ENCODE measurements around the gene RPL36A. TPM values are rescaled to one million over a fixed set of nuclear protein-coding genes. Genes with fewer than 3 reads are reported as not detected.

The RPL36A gene
- total and polyA plus RNA-seq, 12 donors, result 30.8 to 2,119 (median 57.0) TPM

DNA sequence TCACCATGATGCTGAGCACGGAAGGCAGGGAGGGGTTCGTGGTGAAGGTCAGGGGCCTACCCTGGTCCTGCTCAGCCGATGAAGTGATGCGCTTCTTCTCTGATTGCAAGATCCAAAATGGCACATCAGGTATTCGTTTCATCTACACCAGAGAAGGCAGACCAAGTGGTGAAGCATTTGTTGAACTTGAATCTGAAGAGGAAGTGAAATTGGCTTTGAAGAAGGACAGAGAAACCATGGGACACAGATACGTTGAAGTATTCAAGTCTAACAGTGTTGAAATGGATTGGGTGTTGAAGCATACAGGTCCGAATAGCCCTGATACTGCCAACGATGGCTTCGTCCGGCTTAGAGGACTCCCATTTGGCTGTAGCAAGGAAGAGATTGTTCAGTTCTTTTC lies 21.2 kb downstream of the RPL36A start:
- ATAC-seq, result no peak
- Histone ChIP-seq H3K9me3 (no peaks in the 10 kb centered on the region), H3K27me3 (peaks cover 0 to 13% (median 0%) of the 10 kb centered on the region in 7 donors), H3K4me3 (no peak overlapping the region), H3K4me1 (peaks cover 0 to 52% (median 32%) of the 10 kb centered on the region in 9 donors), H3K36me3 (peaks cover 0 to 30% (median 0%) of the 10 kb centered on the region in 9 donors), H3K27ac (no peak overlapping the region)
- TF ChIP-seq, protein P1, sequence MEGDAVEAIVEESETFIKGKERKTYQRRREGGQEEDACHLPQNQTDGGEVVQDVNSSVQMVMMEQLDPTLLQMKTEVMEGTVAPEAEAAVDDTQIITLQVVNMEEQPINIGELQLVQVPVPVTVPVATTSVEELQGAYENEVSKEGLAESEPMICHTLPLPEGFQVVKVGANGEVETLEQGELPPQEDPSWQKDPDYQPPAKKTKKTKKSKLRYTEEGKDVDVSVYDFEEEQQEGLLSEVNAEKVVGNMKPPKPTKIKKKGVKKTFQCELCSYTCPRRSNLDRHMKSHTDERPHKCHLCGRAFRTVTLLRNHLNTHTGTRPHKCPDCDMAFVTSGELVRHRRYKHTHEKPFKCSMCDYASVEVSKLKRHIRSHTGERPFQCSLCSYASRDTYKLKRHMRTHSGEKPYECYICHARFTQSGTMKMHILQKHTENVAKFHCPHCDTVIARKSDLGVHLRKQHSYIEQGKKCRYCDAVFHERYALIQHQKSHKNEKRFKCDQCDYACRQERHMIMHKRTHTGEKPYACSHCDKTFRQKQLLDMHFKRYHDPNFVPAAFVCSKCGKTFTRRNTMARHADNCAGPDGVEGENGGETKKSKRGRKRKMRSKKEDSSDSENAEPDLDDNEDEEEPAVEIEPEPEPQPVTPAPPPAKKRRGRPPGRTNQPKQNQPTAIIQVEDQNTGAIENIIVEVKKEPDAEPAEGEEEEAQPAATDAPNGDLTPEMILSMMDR (IDR thresholded peaks at IDR 0.05), result no peak
- 59 to 68% methylated on average over 10 of the region's 10 CpGs for WGBS, 2 donors
- no peak for DNase-seq
- intact Hi-C loops (cut with DNase I), result loop anchor here in 3 of 10 donors (5.0 to 10.0 kb wide), 2 partner anchors 140 to 143 kb away; partner anchors contain the start of gene ARMCX1 (in 3 of the 3)

DNA sequence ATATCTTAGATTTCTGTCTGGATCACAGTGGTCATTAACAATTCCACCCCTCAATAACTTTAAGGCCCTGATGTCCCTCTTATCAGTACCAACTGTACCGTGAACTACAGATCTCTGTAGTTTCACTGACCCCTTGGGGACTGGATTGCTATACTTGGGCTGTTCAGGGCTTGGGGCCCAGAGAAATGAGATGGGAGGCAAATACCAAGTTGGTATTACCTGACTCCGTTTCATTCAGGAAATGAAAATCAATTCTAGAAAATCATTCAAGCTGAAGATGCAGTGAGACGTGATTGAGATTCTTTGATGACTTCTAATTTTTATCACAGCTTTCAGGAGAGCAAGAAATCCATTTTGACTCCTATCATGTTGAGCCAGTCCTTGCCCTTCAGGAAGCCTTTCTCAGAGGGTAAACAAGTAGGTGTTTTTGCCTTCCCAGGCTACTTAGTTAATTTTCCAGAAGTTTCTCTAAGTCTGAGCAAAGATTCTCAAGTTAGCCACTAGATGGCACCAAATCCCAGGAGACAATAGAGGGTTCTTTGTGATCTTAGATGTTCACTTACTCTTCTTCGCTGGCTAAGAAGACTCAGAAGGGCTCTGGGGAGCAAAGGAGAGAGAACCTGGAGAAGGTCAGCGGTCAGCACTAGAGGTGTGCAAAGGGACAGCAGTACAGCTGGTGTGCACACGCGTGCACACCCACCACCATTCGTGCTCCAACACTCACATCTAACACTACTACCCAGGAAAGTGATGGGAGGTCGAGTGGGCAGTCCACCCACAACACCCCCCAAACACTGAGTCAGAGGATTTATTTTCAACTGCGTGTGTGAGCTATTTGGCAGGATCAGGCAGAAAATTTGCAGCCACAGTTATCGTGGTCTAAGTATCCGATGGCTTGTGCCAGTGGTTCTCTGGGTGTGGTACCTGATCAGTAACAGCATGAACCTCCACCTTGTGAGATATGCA lies 24.7 kb downstream of the RPL36A start:
- Histone ChIP-seq H3K4me3 (no peak overlapping the region), H3K9me3 (no peaks in the 10 kb centered on the region), H3K27ac (peak overlapping the region in 7 of 10 donors; percentile 6 to 75 (median 66)), H3K4me1 (peaks cover 0 to 50% (median 18%) of the 10 kb centered on the region in 9 donors), H3K36me3 (peaks cover 0 to 32% (median 0%) of the 10 kb centered on the region in 9 donors), H3K27me3 (peaks cover 0 to 45% (median 0%) of the 10 kb centered on the region in 7 donors)
- intact Hi-C loops (cut with DNase I), result loop anchor here in 7 of 10 donors (2.0 to 10.0 kb wide), 6 partner anchors 137 to 1762 kb away; partner anchors contain the start of gene ARMCX1 (in 4 of the 7)
- ATAC-seq (peak in 5 of 8 donors; percentile 19 to 50 (median 31)), DNase-seq (peak in 1 of 2 donors; percentile 24)
- WGBS, 2 donors, result 29 to 37% methylated on average over 12 of the region's 12 CpGs
- TF ChIP-seq, protein P1 (IDR thresholded peaks at IDR 0.05), result peak; percentile 55 to 85 (median 68)

DNA sequence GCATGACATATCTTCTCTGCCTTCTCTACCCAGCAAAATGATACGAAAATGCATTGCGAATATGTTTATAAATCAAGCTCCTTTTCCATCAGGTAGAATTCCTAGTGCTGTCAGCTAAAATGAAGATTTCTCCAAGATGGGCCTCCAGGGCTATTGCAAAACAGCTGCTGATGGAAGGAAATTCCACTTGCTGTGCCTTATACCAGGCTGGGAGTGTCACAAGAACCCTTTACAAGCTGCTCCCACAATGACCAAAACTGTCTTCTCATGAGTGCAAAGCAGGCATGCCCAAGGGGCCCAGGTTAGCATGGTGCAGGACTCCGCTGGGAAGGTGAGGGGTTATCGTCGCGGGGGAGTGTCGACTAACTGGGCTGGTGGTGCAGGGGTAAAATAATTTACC lies 25.9 kb downstream of the RPL36A start:
- Histone ChIP-seq H3K27me3 (peaks cover 0 to 49% (median 0%) of the 10 kb centered on the region in 7 donors), H3K27ac (peak overlapping the region in 1 of 10 donors; percentile 97), H3K4me1 (peaks cover 0 to 40% (median 12%) of the 10 kb centered on the region in 9 donors), H3K36me3 (peaks cover 0 to 36% (median 0%) of the 10 kb centered on the region in 9 donors), H3K9me3 (no peaks in the 10 kb centered on the region), H3K4me3 (no peak overlapping the region)
- intact Hi-C loops (cut with DNase I), result loop anchor here in 6 of 10 donors (5.0 to 10.0 kb wide), 5 partner anchors 136 to 1761 kb away; partner anchors contain the start of gene ARMCX1 (in 4 of the 6)
- ATAC-seq, result no peak
- no peak for DNase-seq
- TF ChIP-seq, protein P1 (IDR thresholded peaks at IDR 0.05), result no peak
- 87 to 90% methylated on average over 7 of the region's 7 CpGs for WGBS, 2 donors

DNA sequence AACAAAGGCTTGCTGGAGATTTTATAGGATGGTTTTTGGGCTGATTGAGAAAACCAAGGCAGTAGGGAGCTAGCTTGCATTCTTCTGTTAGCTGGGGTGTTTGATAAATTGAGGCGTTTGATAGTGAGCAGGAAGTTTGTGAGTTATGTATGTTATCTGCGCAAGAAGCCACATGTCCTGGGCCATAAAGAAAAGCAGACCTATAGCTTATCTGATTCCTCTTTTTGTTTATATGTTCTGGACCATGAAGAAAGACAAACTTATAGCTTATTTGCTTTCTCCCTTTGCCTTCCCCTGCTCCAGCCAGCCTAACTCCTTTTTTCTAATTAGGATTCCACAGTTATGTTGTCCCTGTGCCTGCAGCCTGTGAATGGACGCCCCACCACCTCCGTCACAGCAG lies 26.4 kb downstream of the RPL36A start:
- no peak for DNase-seq
- Histone ChIP-seq H3K27ac (peak overlapping the region in 8 of 10 donors; percentile 91 to 99 (median 96)), H3K36me3 (peaks cover 0 to 36% (median 0%) of the 10 kb centered on the region in 9 donors), H3K4me3 (peak overlapping the region in 3 of 10 donors; percentile 67 to 73 (median 73)), H3K27me3 (peaks cover 0 to 49% (median 0%) of the 10 kb centered on the region in 7 donors), H3K9me3 (no peaks in the 10 kb centered on the region), H3K4me1 (peaks cover 0 to 35% (median 12%) of the 10 kb centered on the region in 9 donors)
- TF ChIP-seq, protein P1 (IDR thresholded peaks at IDR 0.05), result no peak
- intact Hi-C loops (cut with DNase I), result loop anchor here in 6 of 10 donors (5.0 to 10.0 kb wide), 5 partner anchors 135 to 1760 kb away; partner anchors contain the start of gene ARMCX1 (in 4 of the 6)
- no peak for ATAC-seq
- 61 to 65% methylated on average over 4 of the region's 4 CpGs for WGBS, 2 donors
